Stimulated activated CD4-positive, alpha-beta T cell treated with anti-CD3 and anti-CD28 coated beads, Interleukin-2, amount 100 ng/mL, for 48 hours (primary cell): Measurements from ENCODE around the gene MECR.
A peak's percentile ranks its signal among the peaks of the same experiment; 100 is the strongest.
"Not testable (repeated sequence)": the region's sequence is repeated elsewhere in the genome, so short reads cannot be mapped to it uniquely, and the experiment has no call there.

Source experiments
- DNase-seq, 2 donors: peaks; one replicate each; pipeline ENCODE4 v3.0.0-alpha.2; 2020

MECR gene

DNA sequence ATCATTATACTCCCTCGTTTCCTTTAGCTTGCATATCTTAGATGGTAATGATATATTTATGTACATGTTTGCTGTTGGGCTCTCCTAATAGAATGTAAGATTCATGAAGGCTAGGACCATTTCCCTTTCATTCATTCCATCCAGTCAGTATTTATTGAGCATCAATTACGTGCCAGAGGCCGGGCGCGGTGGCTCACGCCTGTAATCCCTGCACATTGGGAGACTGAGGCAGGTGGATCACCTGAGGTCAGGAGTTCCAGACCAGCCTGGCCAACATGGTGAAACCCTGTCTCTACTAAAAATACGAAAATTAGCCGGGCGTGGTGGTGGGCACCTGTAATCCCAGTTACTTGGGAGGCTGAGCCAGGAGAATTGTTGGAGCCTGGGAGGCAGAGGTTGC is 4.1 kb upstream of the MECR start:
- DNase-seq = not testable (repeated sequence)

DNA sequence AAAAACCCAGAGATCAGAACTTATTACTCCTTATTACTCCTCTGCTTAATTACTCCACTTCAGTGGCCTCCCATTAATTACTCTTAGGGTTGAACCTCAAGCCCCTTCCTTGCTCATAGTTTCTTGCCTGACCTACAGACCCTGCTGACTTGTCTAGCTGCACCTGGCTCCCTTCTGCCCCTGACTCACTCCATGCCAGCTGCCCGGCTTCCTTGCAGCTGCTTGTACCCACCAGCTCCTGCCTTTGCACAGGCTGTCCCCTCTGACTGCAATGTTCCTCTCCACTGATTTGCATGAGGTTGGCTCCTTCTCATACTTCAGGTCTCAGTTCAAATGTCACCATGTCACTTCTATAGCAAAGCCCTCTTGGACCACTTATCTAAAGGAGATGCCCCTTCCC is 3.7 kb upstream of the MECR start:
- no peak for DNase-seq

DNA sequence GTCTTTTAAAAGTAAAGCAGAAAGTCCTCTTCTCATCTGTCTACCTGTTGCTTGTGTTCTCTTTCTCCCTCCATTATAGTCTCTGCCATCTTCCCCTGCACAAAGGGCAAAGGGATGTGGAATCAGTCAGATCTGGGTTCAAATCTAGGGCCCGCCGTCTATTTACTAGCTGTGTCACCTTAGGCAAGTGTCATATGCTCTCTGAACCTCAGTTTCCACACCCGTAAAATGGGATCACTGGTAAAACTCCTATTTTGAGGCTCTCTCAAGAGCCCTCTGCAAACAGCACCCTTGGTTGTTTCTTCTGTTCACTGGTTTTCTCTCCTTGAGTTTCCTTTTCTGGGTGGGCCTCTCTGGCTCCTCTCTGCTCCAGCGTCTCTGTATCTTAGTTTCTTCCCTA is 3.0 kb upstream of the MECR start:
- DNase-seq = no peak

DNA sequence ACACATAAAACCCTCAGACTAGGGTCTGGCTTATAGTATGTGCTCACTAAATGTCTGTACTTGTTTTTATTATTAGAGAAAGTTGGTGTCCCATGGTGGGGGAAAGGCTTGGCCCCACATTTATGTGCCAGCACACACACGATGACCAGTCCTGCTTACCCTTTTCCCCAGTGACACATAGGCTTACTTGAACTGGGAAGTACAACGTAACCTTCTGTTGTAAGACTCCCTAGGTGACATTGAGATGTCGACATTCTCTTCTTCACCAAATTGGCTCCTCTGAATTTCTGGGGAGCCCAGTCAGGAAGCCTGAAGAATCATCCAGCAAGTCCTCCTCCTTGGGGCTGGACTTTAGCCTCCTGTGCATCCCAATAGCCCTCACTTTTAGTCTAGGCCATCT is 1.7 kb upstream of the MECR start:
- DNase-seq = no peak

DNA sequence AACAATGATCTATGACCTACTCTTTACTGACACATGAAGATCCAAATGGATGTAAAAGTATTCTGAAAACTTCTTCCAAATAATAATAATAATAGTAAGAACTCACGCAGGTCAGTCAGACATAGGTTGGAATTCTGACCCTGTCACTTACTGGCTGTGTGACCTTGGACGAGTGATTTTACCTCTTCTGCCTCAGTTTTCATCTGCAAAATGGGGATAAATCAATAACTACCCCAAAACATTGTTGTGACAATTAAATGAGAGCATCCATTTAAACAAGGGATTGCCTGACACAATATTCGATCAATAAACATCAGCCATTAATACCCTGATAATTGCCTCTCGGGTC is 556 bp downstream of the MECR start:
- DNase-seq = no peak

DNA sequence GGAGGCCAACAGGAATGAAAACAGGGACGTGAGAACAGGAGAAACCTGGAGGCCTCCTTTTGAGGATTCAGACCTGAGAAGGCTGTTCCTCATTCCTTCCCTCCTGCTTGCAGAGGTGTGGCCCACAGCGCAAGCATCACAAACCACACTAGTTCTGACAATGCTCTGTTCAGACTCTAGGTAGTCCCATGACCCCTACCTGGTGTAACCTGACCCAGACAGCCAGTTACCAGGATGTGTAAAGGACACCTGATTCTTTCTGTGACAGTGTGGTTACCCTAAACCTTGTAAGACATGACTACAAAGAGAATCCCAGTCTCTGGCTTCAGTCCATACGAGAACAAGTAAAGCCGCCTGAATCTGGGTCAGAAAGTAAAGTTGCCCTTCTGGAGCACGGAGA is 3.2 kb downstream of the MECR start:
- DNase-seq = no peak

DNA sequence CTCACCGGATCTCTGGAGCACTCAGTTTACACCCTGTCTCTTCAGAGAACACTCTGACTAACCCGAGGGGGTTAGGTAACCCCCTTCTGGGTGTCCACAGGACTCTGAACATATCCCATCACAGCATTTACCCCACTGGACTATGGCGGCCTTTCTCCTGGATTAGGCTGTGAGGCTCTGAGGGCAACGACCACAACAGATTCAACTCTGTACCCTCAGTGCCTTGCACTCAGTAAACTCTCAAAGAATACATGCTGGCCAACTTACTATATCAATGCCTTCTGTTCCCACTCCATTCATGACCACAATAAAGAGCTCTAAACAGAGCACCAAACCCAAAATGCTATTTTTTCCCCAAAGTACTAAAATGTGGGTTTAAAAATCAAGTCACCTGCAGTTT is 5.4 kb downstream of the MECR start:
- DNase-seq = no peak

DNA sequence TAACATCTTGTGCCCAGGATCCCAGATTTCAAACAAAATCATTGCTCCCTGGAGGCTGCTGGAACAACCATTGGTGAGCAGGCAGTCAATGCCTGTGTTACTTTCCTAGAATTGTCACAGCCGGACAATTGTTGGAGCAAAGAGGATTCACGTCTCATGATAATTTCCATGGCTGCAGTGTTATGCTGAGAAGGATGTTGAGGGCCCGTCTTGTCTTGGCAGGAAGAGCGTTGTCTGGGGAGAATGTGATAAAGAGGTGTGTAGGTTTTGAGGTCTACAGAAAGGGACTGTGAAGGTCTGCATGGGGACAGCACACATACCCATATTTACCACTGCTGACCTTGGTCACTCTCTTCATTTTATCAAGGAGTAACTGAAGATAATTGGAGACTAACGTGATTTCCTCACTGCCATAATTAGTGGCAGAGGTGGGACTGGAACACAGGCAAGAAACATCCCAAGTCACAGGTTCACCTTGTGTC is 6.3 kb downstream of the MECR start:
- no peak for DNase-seq

DNA sequence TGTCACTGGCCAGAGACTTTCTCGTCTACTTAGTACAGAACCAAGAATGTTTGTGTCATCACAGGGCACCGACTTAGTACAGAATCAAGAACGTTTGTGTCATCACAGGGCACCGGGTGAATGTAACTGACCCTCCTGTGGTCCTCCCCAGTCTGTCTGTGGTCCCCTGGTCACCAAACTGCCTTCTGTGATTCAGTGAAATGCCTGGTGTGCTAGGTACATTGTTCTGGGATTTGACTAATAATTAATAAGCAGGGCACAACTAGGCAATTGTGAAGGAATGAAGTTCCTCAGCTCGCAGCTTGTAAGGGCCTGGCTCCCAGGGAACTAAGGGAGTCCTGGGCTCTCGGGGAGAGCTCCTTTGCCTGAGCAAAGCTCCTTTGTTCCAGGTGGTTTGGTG is 7.2 kb downstream of the MECR start:
- no peak for DNase-seq

DNA sequence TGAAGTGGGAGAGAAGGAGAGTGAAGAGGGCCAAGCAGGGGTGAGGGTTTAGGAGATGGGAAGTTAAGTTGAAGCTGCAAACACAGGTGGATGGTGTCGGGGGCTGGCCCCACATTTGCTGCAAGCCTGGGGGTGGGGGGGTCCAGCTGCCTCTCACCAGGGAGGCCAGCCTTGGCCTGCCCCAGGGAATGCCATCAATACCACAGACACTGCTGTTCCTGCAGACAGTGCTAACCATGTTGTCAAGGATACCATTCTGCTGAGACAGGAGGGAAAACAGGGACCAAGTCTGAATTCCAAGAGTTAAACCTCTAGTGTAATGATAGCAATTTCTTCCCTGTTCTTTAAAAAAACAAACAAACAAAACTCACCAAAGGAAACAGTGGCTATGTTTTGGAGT is 8.0 kb downstream of the MECR start:
- no peak for DNase-seq

DNA sequence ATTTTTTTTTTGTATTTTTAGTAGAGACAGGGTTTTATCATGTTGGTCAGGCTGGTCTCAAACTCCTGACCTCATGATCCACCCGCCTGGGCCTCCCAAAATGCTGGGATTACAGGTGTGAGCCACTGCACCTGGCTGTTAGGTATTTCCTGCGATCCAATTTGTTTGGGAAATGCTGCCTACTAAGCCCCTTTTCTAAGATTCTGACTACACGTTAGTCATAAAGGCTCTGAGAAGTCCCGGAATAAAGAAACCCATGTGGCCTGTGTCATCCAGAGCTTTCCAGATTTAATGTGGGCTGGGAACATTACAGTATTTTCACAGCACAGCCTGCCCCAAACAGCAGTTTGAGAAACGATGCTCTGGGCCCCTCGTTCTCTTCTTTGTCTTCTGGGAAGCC is 8.5 kb downstream of the MECR start:
- not testable (repeated sequence) for DNase-seq

DNA sequence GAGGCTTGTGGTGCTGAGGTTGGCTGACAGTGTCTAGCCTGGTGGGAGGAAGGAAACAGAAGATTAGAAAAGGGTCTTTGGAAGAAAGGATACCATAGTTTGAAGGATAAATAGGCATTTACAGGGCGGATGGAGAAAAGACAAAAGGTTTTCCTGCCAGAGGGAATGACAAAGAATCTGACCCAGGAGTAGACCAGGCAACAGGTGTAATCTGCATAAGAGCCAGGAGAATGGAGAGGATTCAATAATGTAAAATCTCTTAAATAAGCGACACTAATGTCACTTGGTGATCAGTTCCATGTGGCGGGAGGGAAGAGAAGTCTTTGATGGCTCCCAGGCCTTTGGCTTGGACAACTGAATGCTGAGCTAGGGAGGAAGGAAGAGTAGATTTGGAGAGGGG is 9.4 kb downstream of the MECR start:
- no peak for DNase-seq

DNA sequence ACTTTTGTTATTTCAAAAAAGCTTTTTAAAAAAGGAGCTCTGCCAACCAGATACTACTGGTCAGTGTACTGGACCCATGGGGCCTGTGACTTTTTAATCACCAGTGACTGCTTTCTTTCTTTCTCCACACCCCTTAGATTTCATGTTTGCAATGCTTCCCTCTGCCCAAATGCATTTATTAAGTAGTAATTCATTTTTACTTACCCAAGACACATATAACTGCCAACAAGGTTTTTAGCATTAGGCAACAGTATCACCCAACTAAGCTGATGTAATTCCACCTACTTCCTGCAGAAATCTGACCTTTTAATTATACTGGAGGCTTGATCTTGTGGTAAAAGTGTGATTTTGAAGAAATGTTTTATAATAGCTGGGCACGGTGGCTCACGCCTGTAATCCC is 12.5 kb downstream of the MECR start:
- DNase-seq = no peak

DNA sequence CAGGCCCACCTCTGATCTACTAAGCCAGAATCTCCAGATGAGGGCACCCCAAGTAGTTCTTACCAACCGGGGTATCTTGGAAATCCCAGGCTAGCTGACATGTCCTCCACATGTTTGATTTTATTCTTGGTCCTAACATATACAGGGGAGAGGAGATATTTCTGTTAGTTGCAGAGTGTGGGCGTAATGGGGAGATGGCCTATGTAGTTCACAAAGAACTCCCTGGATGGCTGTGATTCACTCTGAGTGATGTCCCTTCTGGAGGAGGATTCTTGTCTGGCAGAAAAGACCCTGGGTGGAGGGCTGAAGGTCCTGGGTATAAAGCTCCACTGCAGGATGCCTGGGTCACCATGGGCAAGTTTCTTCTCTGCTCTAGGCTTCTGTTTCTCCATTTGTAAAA is 13.1 kb downstream of the MECR start:
- no peak for DNase-seq

DNA sequence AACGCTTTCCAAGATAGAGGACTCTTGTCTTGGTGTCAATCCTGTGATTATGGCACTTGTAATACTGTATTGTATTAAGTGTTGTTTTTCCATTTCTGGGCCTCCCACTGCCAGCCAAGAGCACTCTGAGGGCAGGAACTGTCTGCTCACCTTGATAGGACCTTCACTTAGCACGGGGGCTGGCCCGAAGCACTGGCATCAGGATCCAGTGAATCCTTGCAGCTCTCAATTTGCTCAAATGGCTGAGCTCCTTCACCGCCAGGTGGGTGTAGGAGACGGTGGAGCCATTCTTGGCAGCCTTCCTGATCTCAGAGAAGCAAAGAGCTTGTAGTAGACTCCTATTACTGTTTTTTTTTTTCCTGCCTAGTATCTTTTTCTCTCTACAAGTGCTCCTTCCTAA is 17.7 kb downstream of the MECR start:
- no peak for DNase-seq

DNA sequence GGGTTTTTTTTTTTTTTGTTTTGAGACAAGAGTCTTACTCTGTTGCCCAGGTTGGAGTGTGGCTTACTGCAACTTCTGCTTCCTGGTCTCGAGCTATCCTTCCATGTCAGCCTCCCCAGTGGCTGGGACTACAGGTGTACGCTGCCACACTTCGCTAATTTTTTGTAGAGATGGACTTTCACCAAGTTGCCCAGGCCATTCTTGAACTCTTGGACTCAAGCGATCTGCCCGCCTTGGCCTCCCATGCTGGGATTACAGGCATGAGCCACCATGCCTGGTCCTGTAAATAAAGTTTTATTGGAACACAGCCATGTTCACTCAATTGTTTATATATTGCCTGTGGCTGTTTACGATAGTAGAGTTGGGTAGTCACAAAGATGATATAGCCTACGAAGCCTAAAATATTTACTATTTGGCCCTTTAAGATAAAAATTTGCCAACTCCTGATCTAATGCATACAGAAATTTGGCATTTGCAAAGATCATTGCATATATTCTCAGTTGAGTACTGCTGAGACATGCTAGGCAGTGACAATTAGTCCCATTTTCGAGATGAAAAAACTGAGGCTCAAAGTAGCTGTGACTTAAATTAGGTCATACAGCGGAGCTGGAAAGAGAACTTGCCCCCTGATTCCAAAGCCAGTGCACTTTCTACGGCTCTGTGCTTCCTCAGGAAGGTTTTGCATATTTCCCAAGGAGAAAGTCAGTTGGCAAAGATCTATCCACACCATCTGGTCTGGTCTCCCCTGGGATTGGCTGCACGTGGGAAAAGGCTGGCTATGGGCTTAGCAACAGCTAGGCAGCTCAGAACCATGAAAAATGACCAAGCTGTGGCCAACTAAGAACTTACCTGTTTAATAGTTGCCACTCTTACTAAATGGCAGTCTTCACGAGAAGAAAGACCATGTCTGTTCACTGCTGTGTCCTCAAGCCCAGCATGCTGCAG is 19.4 kb downstream of the MECR start:
- DNase-seq = no peak

DNA sequence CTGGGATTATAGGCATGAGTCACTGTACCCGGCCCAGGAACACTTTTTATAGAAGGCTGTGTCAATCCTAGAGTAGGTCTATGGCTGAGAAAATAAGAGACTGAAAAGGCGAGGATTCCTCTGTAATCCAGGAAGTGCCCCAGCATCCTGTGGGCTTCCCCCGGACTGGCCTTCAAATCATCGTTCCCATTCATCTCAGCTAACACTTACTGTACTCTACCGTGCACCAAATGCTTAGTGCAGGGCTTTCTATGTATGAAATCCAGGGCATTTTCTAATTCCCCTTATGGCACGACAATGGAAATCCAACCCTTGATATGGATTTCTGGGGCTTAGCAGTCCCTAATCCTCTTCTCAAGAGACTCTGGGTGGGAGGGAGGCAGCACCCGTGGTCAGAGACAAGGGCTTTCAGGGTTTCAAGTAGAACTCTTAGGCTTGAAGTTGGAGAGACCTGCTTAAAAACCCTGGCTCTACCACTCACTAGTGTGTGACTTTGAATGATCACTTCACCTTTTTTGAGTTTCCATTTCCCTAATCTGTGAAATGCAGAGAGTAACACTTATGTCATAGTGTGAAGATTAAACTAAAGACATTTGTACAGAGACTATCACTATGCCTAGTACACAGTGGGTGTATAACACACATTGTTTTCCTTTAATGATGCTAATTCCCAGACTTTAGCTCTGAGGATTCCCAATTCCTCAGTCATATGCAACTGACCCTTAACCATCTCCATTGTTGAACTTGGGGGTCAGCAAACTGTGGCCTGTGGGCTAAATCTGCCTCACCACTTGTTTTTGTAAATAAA is 20.3 kb downstream of the MECR start:
- DNase-seq = no peak

DNA sequence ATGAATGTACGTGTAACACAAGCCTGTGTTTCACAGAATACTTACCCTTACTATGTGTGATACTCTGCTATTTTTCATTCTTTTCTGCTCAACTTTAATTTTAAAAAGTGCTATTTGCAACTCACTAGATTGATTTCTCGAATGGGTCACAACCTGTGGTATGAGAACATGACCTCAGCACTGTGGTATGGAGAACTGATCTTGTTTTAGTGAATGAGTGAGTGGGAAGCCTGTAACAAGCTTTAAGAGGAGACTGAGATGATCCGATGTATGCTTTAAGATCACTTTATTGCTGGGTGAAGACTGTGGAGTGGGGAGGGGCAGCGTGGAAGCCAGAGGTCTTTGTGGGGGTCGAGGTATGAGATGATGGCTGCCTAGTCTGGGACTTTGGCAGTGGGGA is 21.6 kb downstream of the MECR start:
- no peak for DNase-seq

DNA sequence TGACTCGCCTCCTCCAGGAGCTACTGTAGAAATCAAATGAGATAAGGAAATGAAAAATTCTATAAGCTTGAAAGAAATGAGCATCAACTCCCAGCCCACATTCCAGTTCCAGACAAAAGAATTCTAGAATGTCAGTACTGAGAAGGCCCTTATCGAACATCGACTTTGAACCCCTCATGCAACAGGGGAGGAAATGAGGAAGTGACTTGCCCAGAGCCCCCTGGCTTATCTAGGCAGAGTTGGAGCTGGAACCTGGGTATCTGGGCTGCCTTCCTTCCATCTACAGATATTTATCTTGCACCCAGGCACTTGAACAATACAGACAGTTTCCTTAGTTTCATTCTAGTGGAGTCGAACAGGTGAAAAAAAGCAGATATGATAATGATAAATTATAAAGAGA is 22.3 kb downstream of the MECR start:
- DNase-seq = no peak

DNA sequence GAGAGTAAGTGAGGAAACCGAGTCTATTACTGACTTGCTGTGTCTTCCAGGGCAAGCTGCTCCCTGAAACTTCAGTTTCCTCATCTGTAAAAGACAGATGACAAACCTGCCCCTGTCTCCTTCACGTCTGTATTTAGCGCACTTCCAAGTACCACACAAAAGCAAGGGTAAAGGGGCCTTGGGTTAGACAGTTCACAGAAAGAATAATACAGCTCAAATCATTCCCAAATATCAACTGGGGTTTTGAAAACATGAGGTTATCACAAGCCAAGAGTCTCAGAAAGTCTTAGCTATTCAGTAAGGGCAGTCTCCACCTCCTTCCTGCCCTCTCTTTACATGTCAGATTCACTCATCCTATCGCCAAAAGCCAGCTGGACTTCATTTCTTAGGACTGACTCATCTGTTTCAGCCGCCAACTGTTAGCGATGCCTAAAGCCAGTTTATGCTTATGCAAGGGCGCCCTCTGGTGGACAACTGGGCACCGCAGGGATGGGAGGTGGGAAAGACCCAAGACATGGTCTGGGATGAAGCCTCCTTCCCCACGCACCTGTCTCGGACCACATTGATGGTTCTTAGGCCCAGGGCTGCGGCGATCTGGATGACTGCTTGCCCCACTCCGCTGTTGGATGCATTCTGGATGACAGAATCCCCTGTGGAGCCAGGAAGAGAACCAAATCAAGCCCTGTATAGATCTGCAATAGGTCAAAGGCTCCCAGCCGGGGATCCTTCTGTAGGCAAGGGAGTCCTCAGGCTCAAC is 28.0 kb downstream of the MECR start:
- peak; percentile 96 to 98 for DNase-seq

DNA sequence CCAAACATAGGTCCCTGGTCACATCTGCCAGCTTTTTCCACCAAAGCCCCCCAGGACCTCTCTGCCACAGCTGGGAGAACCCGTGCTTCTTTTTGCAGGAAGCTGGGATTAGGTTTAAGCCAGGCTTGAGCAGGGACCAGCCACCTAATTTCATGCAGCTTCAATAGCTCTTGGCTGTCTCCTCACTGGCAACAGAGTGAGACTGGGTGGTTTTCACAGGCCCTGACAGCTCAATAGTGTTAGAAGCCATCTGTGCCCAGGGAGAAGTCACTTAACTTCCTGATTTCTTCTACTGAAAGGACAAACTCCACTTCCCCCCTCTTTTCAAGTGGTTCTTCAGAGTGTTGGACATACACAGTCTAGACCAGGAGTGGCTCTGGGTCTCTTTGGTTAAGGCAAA is 28.7 kb downstream of the MECR start:
- DNase-seq = no peak

DNA sequence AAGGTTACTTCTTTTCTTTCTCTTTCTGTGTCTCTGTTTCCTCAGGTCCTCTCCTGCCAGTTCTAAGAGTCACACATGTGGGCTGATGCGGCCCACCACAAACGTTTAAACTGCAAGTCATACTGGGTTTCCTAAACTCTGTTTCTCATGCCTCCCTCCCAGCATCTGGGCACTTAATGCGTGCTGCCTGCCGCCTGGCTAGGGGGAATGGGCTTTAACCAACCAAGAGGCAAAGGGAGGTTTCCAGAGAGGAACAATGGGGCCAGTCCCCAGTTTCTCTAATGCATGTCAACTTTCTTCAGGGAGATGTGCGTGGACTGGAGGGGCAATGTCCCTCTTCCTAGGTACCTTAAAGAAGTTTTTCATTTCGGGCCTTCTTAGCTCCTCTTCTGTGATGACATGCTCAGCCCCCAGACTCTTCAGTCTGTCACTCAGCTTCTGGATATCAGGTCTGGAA is 29.1 kb downstream of the MECR start:
- no peak for DNase-seq

DNA sequence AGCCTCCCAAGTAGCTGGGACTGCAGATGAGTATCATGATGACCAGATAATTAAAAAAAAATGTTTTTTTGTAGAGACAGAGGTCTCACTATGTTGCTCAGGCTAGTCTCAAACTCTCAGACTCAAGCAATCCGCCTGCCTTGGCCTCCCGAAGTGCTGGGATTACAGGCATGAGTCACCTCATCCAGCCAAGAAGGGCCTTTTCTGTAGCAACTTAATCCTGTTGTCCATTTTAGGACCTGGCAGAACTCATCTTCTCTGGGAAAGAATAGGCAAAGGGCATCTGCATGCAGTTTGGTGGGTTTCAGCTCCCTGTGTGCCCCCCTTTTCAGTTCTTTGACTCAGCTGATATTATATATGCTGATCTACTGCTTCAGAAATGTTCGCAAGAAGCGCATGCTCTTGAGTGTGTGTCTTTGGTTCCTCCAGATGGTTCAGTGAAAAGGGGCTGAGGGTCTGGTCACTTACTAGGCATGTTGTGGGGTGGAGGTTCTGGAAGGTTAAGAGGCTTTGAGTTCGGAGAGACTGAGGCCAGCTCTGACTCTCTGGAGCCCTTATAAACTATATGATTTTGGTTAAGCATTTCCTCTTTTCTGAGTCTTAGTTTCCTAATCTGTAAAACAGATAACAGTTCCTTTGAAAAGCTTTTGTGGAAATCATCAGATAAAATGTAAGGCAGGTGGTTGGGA is 29.7 kb downstream of the MECR start:
- no peak for DNase-seq
